ENCODE results near the gene MYO1B. TPM values are rescaled to one million over a fixed set of nuclear protein-coding genes. Genes with fewer than 3 reads are reported as not detected.

MYO1B gene
- total RNA-seq, 2 donors from 2014 or later: 6.3 to 9.3 TPM

DNA sequence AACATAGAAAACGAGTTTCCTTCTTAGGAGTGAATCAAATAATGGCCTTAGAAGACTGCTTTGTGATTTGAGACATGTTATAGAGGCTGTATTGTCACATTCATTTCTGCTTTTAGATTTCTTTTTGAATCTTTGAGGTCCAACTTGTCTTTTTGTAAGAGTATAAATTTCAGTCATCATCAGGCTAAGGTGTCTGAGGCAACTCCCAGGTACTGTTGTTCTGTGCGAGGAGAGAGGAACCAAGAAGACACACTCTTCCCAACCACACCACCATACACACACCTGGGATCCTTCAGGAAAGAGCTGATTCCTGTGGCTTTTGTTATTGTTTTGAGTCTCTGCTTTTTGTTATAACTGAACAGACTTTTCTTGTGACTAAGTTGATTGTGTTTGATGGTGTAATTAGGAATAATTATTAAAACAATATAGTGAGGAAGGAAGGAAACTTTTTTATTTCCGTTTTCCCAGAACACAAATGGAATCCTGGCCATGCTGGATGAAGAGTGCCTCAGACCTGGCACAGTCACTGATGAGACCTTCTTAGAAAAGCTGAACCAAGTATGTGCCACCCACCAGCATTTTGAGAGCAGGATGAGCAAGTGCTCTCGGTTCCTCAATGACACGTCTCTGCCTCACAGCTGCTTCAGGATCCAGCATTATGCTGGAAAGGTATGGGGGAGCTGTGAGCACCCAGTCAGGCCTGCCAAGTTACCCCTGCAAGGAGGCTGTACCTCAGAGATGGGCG, 140.4 kb downstream of the MYO1B start:
- no peak overlapping the region for H3K4me3 Mint-ChIP-seq
- ATAC-seq (no peak), DNase-seq (ENCODE audit: low spot score) (no peak)
- H3K27me3 Mint-ChIP-seq: peaks cover 6 to 7% of the 10 kb centered on the region in 2 donors
- no peak overlapping the region for H3K27ac Mint-ChIP-seq
- no peaks in the 10 kb centered on the region for H3K36me3 Mint-ChIP-seq
- H3K4me1 Mint-ChIP-seq (ENCODE audit: low read depth in 2 of 2): no peaks in the 10 kb centered on the region
- no peaks in the 10 kb centered on the region for H3K9me3 Mint-ChIP-seq

DNA sequence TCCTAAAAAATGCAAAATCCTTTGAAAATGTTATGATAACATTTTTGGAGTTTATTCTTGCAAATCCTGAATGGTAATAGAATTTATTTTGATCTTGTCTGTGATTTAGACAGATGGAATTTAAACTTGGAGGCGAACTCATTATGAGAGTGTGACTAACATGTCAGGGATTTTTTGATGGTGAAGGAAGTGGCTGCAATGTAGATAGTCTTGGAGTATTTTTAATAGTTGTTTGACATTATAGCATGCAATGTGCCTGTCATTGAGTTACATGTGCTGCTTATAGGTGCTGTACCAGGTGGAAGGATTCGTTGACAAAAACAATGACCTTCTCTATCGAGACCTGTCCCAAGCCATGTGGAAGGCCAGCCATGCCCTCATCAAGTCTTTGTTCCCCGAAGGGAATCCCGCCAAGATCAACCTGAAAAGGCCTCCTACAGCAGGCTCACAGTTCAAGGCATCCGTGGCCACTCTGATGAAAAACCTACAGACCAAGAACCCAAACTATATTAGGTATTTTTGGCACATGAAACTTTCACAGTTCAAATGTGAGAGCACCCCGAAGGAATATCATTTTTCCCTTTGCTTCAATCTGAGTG, 141.8 kb downstream of the MYO1B start:
- no peak for ATAC-seq
- no peaks in the 10 kb centered on the region for H3K4me1 Mint-ChIP-seq (ENCODE audit: low read depth in 2 of 2)
- H3K36me3 Mint-ChIP-seq: no peaks in the 10 kb centered on the region
- no peaks in the 10 kb centered on the region for H3K9me3 Mint-ChIP-seq
- no peak overlapping the region for H3K4me3 Mint-ChIP-seq
- peaks cover 2 to 10% of the 10 kb centered on the region in 2 donors for H3K27me3 Mint-ChIP-seq
- DNase-seq (ENCODE audit: low spot score): no peak
- H3K27ac Mint-ChIP-seq: no peak overlapping the region

DNA sequence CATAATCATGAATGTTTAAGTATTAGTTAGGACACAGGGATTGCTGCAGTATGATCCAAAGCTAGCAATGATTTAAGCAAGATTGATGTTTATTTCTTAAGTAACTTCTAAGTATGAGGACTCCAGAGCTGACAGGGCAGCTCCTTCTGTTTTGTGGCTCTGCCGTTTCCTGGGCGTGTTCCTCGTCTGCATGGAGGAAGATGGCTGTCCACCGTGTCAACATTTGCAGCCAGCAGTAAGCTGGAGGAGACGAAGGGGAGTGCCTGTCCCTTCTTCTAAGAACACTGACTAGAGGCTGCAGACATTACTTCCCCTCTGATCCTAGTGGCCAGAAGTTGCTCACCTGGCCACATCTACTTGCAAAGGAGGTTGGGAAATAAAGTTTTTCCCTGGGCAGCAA, 144.1 kb downstream of the MYO1B start:
- H3K27ac Mint-ChIP-seq: no peak overlapping the region
- no peak overlapping the region for H3K4me3 Mint-ChIP-seq
- H3K27me3 Mint-ChIP-seq: peaks cover 3 to 21% of the 10 kb centered on the region in 2 donors
- no peaks in the 10 kb centered on the region for H3K36me3 Mint-ChIP-seq
- ATAC-seq (no peak), DNase-seq (ENCODE audit: low spot score) (no peak)
- no peaks in the 10 kb centered on the region for H3K9me3 Mint-ChIP-seq
- H3K4me1 Mint-ChIP-seq (ENCODE audit: low read depth in 2 of 2): no peaks in the 10 kb centered on the region

DNA sequence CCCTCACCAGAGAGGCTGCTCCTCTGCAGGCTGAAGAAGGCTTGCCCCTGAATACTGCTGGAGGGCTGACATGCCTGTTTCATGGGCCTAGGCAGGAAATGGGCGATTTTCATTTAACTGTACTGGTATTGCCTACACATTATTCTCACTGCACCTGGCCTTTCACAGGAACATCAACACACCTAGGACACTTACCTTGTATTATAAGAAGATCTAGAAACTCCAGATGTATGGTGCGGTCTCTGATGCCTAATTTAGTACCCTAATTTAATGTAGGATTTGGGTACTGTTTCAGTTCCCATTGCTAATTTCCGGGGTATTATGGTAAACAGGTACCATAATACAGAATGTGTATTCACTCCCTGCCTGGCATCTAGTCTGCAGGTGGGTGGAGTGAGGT, 146.0 kb downstream of the MYO1B start:
- H3K27ac Mint-ChIP-seq: no peak overlapping the region
- peaks cover 4 to 19% of the 10 kb centered on the region in 2 donors for H3K27me3 Mint-ChIP-seq
- DNase-seq (ENCODE audit: low spot score) (no peak), ATAC-seq (no peak)
- H3K4me1 Mint-ChIP-seq (ENCODE audit: low read depth in 2 of 2): no peaks in the 10 kb centered on the region
- no peaks in the 10 kb centered on the region for H3K9me3 Mint-ChIP-seq
- H3K4me3 Mint-ChIP-seq: no peak overlapping the region
- no peaks in the 10 kb centered on the region for H3K36me3 Mint-ChIP-seq

DNA sequence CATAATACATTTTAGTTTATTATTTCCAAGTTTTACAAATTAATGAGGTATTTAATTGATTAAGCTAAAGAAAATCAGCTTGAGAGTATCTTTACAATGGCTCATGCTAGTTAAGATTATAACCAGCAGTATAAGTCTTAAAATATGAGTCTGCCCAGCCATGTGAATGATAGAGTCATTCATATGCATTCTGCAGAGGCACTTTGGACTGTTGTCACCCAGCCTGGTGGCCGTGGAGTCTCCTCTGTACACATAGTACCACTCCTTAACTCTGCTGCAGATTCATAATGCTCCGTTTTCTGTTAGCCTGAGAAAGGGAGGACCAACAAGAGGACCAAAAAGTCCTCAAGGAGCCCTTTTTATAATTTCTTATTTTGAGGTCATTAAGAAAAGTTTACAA, 148.8 kb downstream of the MYO1B start:
- H3K27ac Mint-ChIP-seq: no peak overlapping the region
- H3K4me3 Mint-ChIP-seq: no peak overlapping the region
- no peaks in the 10 kb centered on the region for H3K4me1 Mint-ChIP-seq (ENCODE audit: low read depth in 2 of 2)
- H3K36me3 Mint-ChIP-seq: no peaks in the 10 kb centered on the region
- peaks cover 4 to 19% of the 10 kb centered on the region in 2 donors for H3K27me3 Mint-ChIP-seq
- ATAC-seq (no peak), DNase-seq (ENCODE audit: low spot score) (no peak)
- no peaks in the 10 kb centered on the region for H3K9me3 Mint-ChIP-seq

DNA sequence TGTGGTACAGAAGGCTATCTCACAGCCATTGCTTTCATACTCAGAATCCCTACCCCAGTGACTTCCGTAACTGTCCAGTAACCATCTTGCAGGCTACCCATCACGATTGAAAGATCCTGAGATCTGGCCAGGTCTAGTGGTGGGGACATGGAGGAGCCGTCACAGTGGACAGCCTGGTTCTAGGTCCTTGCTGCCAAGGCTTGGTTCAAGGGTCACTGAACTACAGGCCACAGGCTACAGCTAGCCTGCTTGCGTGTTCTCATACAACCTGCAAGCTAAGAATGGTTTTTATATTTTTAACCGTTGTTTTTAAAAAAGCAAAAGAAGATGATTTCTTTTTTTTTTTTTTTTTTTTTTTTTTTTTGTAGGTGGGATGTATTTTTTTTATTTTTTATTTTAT, 151.6 kb downstream of the MYO1B start:
- no peak overlapping the region for H3K4me3 Mint-ChIP-seq
- DNase-seq (ENCODE audit: low spot score) (no peak), ATAC-seq (no peak)
- H3K36me3 Mint-ChIP-seq: no peaks in the 10 kb centered on the region
- H3K27me3 Mint-ChIP-seq: peaks cover 4 to 18% of the 10 kb centered on the region in 2 donors
- H3K9me3 Mint-ChIP-seq: no peaks in the 10 kb centered on the region
- H3K27ac Mint-ChIP-seq: no peak overlapping the region
- no peaks in the 10 kb centered on the region for H3K4me1 Mint-ChIP-seq (ENCODE audit: low read depth in 2 of 2)

DNA sequence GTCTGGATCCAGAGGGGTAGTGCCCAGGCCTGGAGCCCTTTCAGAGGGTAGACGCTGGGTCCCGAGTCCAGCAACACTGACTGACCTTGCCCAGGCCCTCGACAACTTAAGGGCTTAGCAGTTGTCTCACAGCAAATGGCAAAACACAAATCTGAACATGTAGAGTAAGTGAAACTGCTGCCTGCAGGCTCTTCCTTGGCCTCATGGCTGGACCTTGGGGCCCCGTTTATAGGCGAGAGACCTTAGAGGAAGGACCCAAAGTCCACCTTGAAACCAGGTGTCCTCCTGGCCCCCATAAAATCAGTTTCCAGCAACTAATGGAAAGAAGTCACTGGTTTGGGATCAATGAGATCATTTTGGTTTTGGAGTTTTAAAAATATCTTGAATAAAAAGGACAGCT, 154.4 kb downstream of the MYO1B start:
- ATAC-seq: no peak

DNA sequence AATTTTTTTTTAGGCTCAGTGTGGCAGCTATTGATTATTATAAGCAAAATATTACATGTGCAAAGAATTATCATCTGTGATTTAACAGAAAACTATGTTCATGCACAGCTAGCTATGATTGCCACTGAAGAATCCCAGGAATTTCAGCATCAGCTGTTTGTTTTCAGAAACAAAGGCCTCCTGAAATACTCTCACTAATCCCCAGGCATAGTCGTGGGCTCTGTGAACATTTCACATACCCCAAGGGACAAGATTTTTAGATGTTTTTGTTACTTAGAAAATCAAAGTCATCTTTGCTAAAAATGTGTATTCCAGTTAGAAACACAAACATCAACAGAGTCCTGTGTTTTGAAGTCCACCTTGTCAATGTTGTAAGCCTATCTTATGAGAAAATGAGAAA, 156.1 kb downstream of the MYO1B start:
- peaks cover 0 to 11% of the 10 kb centered on the region in 2 donors for H3K4me1 Mint-ChIP-seq (ENCODE audit: low read depth in 2 of 2)
- H3K27me3 Mint-ChIP-seq: peaks cover 0 to 9% of the 10 kb centered on the region in 2 donors
- H3K9me3 Mint-ChIP-seq: no peaks in the 10 kb centered on the region
- H3K36me3 Mint-ChIP-seq: no peaks in the 10 kb centered on the region
- H3K4me3 Mint-ChIP-seq: no peak overlapping the region
- DNase-seq (ENCODE audit: low spot score) (no peak), ATAC-seq (no peak)
- no peak overlapping the region for H3K27ac Mint-ChIP-seq

More for the DNA sequence above, 154.4 kb downstream of the MYO1B start:
- Mint-ChIP-seq H3K27ac (no peak overlapping the region), H3K36me3 (no peaks in the 10 kb centered on the region), H3K4me1 (ENCODE audit: low read depth in 2 of 2) (peaks cover 0 to 3% of the 10 kb centered on the region in 2 donors), H3K27me3 (peaks cover under 1 to 5% of the 10 kb centered on the region in 2 donors), H3K9me3 (no peaks in the 10 kb centered on the region), H3K4me3 (no peak overlapping the region)
- DNase-seq (ENCODE audit: low spot score): no peak

DNA sequence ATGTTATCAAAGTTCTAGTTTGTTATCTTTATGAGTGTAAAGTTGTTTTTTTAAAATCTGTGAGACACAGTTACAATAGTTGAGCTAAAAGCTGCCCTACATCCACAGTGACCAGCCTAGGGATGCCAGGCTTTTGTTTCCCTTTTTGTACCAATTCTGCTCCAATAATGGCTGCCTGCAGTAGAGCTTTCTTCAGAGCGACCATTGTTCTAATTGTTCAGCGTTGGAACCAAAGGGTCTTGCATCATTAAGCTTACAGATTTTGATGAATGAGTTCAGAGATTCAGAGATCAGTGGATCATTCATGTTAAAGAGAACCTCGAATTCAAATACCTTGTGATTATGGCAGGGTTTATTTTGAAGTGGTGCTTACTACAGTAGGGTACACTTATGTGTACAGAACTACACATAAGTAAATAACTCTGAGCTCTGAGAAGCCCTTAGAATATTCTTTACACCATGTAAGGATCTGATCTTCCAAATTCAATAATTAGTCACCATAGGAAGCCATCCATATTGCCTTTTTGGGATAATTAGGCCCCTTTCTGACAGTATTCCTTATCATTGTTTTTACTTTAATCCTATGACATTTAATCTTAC, 157.9 kb downstream of the MYO1B start:
- H3K36me3 Mint-ChIP-seq: no peaks in the 10 kb centered on the region
- H3K4me3 Mint-ChIP-seq: no peak overlapping the region
- ATAC-seq (no peak), DNase-seq (ENCODE audit: low spot score) (no peak)
- H3K27me3 Mint-ChIP-seq: peaks cover 0 to 9% of the 10 kb centered on the region in 2 donors
- peaks cover 0 to 11% of the 10 kb centered on the region in 2 donors for H3K4me1 Mint-ChIP-seq (ENCODE audit: low read depth in 2 of 2)
- H3K27ac Mint-ChIP-seq: no peak overlapping the region
- H3K9me3 Mint-ChIP-seq: no peaks in the 10 kb centered on the region

DNA sequence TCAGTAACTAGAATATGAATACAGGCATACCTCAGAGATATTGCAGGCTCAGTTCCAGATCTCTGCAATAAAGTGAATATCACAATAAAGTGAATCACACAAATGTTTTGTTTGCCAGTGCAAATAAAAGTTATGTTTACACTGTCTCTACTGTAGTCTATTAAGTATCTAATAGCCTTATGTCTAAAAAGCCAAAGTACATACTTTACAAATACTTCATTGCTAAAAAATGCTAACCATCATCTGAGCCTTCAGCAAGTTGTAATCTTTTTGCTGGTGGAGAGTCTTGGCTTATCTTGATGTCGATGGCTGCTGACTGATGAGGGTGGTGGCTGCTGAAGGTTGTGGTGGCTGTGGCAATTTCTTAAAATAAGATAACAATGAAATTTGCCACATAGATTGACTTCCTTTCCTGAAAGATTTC, 159.4 kb downstream of the MYO1B start:
- H3K27me3 Mint-ChIP-seq: peaks cover 0 to 9% of the 10 kb centered on the region in 2 donors
- peaks cover 0 to 11% of the 10 kb centered on the region in 2 donors for H3K4me1 Mint-ChIP-seq (ENCODE audit: low read depth in 2 of 2)

DNA sequence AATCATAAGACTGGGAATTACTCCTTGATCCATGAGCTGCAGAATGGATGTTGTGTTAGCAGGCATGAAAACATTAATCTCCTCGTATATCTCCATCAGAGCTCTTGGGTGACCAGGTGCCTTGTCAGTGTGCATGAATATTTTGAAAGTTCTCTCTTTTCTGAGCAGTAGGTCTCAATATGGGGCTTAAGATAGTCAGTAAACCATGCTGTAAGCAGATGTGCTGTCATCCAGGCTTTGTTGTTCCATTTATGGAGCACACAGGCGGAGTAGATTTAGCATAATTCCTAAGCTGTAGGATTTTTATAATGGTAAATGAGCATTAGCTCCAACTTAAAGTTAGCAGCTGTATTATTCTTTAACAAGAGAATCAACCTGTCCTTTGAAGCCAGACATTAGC, 160.3 kb downstream of the MYO1B start:
- no peak overlapping the region for H3K4me3 Mint-ChIP-seq

More for the DNA sequence above, 159.4 kb downstream of the MYO1B start:
- H3K36me3 Mint-ChIP-seq: no peaks in the 10 kb centered on the region
- no peak overlapping the region for H3K4me3 Mint-ChIP-seq
- no peak for ATAC-seq
- no peaks in the 10 kb centered on the region for H3K9me3 Mint-ChIP-seq
- no peak for DNase-seq (ENCODE audit: low spot score)
- no peak overlapping the region for H3K27ac Mint-ChIP-seq

DNA sequence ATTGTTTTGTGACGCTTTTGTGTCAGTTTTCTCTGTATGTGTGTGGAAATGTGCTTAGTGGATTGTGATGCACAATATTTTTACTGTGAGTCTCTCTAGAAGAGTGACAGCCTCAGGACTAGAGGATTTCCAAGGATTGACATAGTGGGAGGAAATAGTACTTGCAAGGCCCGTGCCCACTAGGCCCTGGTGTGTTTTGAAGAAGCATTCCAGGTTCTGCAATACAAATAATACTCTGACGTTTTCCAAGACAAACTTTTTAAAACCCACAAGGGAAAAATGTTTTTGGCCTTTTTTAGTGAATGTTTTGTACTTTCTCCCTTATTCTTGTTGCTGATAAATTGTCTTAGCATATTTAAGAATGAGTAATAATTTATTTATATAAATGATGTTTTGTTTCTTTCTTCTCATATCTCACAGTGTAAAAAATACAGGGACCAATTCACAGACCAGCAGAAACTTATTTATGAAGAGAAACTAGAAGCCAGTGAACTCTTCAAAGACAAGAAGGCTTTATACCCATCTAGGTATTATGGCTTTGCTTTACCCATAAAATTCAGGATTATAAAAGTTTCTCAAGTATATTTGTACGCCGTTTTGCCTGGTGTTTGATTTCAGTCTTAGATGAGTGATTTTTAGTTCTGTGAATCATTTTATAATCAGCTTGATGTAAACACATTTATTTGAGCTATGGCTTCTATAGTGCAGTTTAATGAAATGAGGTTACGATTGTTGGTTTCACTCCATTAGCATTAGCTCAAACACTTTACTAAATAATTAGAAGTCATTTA, 165.6 kb downstream of the MYO1B start:
- H3K4me1 Mint-ChIP-seq (ENCODE audit: low read depth in 2 of 2): no peaks in the 10 kb centered on the region
- H3K27me3 Mint-ChIP-seq: peaks cover 0 to 12% of the 10 kb centered on the region in 2 donors
- ATAC-seq (no peak), DNase-seq (ENCODE audit: low spot score) (no peak)
- no peak overlapping the region for H3K4me3 Mint-ChIP-seq
- no peaks in the 10 kb centered on the region for H3K9me3 Mint-ChIP-seq
- no peaks in the 10 kb centered on the region for H3K36me3 Mint-ChIP-seq
- no peak overlapping the region for H3K27ac Mint-ChIP-seq

More for the DNA sequence above, 160.3 kb downstream of the MYO1B start:
- peaks cover 0 to 11% of the 10 kb centered on the region in 2 donors for H3K4me1 Mint-ChIP-seq (ENCODE audit: low read depth in 2 of 2)
- H3K36me3 Mint-ChIP-seq: no peaks in the 10 kb centered on the region
- no peak for DNase-seq (ENCODE audit: low spot score)
- no peak for ATAC-seq
- no peaks in the 10 kb centered on the region for H3K9me3 Mint-ChIP-seq
- H3K27me3 Mint-ChIP-seq: peaks cover 0 to 13% of the 10 kb centered on the region in 2 donors
- H3K27ac Mint-ChIP-seq: no peak overlapping the region

DNA sequence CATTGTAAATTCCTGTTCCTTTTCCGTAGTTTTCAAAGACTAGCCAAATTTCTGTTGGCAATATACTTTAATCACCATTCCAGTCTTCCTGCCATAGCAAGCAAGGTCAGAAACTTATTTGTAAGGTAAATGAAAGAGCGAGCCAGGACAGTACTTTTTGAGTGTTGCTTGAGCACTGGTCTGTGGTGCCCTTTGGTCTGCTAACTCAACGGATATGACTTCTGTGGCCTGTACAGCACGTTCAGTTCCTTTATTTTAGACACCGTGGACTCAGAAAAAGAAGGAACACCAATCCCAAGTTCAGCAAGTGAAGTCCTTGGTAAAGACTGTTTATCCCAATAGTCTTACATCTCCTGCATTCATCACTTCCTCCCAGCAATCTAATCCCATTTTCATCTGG, 166.3 kb downstream of the MYO1B start:
- H3K9me3 Mint-ChIP-seq: no peaks in the 10 kb centered on the region
- no peaks in the 10 kb centered on the region for H3K4me1 Mint-ChIP-seq (ENCODE audit: low read depth in 2 of 2)
- H3K36me3 Mint-ChIP-seq: no peaks in the 10 kb centered on the region
- DNase-seq (ENCODE audit: low spot score): no peak
- H3K4me3 Mint-ChIP-seq: no peak overlapping the region
- H3K27ac Mint-ChIP-seq: no peak overlapping the region
- H3K27me3 Mint-ChIP-seq: peaks cover 0 to 12% of the 10 kb centered on the region in 2 donors
- ATAC-seq: no peak

All from natural killer cell treated with Interleukin-12 subunit alpha and Interleukin-12 subunit beta and Interleukin-15 and Interleukin-18, amount 100 ng/mL, for 72 hours (primary cell).